ENCODE data around the gene B3GNT5.

Gene B3GNT5

GRCh38 chr3:183244219-183244618 is 8.8 kb upstream of the B3GNT5 start:
- Histone ChIP-seq H3K9ac (ENCODE audit: low read depth, low read length, poor library complexity, severe bottlenecking) (no peak overlapping the region), H3K36me3 (ENCODE audit: insufficient read depth, low read length) (no peaks in the 10 kb centered on the region), H3K4me1 (ENCODE audit: insufficient read depth, low read length, poor library complexity, severe bottlenecking) (no peaks in the 10 kb centered on the region), H3K4me3 (ENCODE audit: low read length, poor library complexity, severe bottlenecking) (no peak overlapping the region), H3F3A (ENCODE audit: low read depth) (no peaks in the 10 kb centered on the region), H4K20me1 (ENCODE audit: insufficient read depth, low read length, poor library complexity, severe bottlenecking) (no peaks in the 10 kb centered on the region), H2AFZ (ENCODE audit: low read length) (no peak overlapping the region), H3K9me2 (replicated peaks; ENCODE audit: low read depth, low read length) (no peaks in the 10 kb centered on the region), H3K4me2 (ENCODE audit: low read depth, low read length, poor library complexity, severe bottlenecking) (no peak overlapping the region), H3K9me3 (ENCODE audit: insufficient read depth, low read depth, low read length) (peaks cover 11% of the 10 kb centered on the region; the same call in 1 of the 2 replicates), H3K79me2 (ENCODE audit: insufficient read depth, low read length) (no peaks in the 10 kb centered on the region), H3K27me3 (ENCODE audit: insufficient read depth, low read length, poor library complexity, severe bottlenecking) (no peaks in the 10 kb centered on the region)
- TF ChIP-seq EZH2phosphoT487 (IDR thresholded peaks at IDR 0.05; ENCODE audit: borderline replicate concordance) (no peak), CTCF (conservative IDR thresholded peaks at IDR 0.05; ENCODE audit: low read length) (no peak)

- H3K27me3 ChIP-seq (ENCODE audit: insufficient read depth, low read length, poor library complexity, severe bottlenecking): no peaks in the 10 kb centered on the region
- no peaks in the 10 kb centered on the region for H3K4me1 ChIP-seq (ENCODE audit: insufficient read depth, low read length, poor library complexity, severe bottlenecking)
- H3K4me3 ChIP-seq (ENCODE audit: low read length, poor library complexity, severe bottlenecking): no peak overlapping the region
- H3K9me2 ChIP-seq (replicated peaks; ENCODE audit: low read depth, low read length): no peaks in the 10 kb centered on the region
- peaks cover 11% of the 10 kb centered on the region; the same call in 1 of the 2 replicates for H3K9me3 ChIP-seq (ENCODE audit: insufficient read depth, low read depth, low read length)
- H3K9ac ChIP-seq (ENCODE audit: low read depth, low read length, poor library complexity, severe bottlenecking): no peak overlapping the region
- TF ChIP-seq EZH2phosphoT487 (IDR thresholded peaks at IDR 0.05; ENCODE audit: borderline replicate concordance) (no peak), CTCF (conservative IDR thresholded peaks at IDR 0.05; ENCODE audit: low read length) (no peak)
- no peaks in the 10 kb centered on the region for H3K79me2 ChIP-seq (ENCODE audit: insufficient read depth, low read length)
- no peak overlapping the region for H2AFZ ChIP-seq (ENCODE audit: low read length)
- no peaks in the 10 kb centered on the region for H3K36me3 ChIP-seq (ENCODE audit: insufficient read depth, low read length)
- H3F3A ChIP-seq (ENCODE audit: low read depth): no peaks in the 10 kb centered on the region
- H3K4me2 ChIP-seq (ENCODE audit: low read depth, low read length, poor library complexity, severe bottlenecking): no peak overlapping the region
- H4K20me1 ChIP-seq (ENCODE audit: insufficient read depth, low read length, poor library complexity, severe bottlenecking): no peaks in the 10 kb centered on the region
Observed at GRCh38 chr3:183244981-183245476, 8.0 kb upstream of the B3GNT5 start.

GRCh38 chr3:183247011-183247589 is 6.0 kb upstream of the B3GNT5 start:
- Histone ChIP-seq H2AFZ (ENCODE audit: low read length) (no peak overlapping the region), H3K4me1 (ENCODE audit: insufficient read depth, low read length, poor library complexity, severe bottlenecking) (no peaks in the 10 kb centered on the region), H3K9me3 (ENCODE audit: insufficient read depth, low read depth, low read length) (peaks cover 8% of the 10 kb centered on the region; the same call in 1 of the 2 replicates), H3K79me2 (ENCODE audit: insufficient read depth, low read length) (no peaks in the 10 kb centered on the region), H3K27me3 (ENCODE audit: insufficient read depth, low read length, poor library complexity, severe bottlenecking) (no peaks in the 10 kb centered on the region), H3K9ac (ENCODE audit: low read depth, low read length, poor library complexity, severe bottlenecking) (no peak overlapping the region), H4K20me1 (ENCODE audit: insufficient read depth, low read length, poor library complexity, severe bottlenecking) (no peaks in the 10 kb centered on the region), H3F3A (ENCODE audit: low read depth) (no peaks in the 10 kb centered on the region), H3K9me2 (replicated peaks; ENCODE audit: low read depth, low read length) (no peaks in the 10 kb centered on the region), H3K36me3 (ENCODE audit: insufficient read depth, low read length) (no peaks in the 10 kb centered on the region), H3K4me2 (ENCODE audit: low read depth, low read length, poor library complexity, severe bottlenecking) (no peak overlapping the region), H3K4me3 (ENCODE audit: low read length, poor library complexity, severe bottlenecking) (no peak overlapping the region)
- no peak for TF ChIP-seq EZH2phosphoT487 (IDR thresholded peaks at IDR 0.05; ENCODE audit: borderline replicate concordance)
- TF ChIP-seq CTCF (conservative IDR thresholded peaks at IDR 0.05; ENCODE audit: low read length): no peak
